SW 1271 (cell line): ENCODE measurements around the gene RPN2.

Source experiments
- DNase-seq, 2 experiments: peaks; one replicate each; lab custom pipeline; 2025; lab: John Stamatoyannopoulos, UW

The RPN2 gene

DNA sequence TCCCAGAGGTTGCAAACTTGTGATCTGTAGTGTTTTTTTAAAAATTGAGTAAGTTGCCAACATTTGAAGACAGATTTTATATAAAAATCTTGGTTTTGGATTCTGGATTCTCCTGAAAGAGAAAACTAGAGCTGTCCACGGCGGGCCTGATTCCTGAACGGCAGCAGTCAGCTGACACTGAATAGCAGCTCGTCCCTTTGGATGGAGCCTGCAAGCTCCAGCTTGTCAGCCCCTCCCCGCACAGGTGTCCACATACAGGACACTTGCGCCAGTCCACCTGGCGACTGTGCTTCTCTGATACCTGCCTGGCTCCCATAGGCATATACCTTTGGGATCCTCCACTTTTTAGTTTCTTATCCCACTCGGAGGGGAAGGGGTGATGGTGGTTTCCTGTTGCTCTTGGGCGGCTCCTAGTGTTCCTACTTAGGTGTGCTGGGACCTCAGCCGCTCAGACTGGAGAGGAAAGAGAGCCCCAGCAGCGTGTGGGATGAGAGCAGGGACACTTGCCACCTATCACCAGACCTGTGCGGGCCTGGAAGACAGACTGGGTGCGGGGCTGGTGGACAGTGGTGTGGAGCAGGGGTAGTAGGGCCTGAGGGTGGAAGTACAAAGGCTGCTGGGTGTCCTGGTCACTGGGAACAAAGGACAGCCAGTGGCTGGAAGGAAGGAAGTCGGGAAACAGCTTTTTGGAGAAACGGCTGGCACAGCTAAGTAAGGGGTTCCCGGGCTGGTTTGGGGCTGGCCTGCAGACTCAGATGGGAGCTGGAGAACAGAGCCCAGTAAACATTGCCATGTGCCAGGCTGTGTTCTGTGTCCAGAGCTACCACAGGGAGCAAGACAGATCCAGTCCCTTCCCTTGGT lies 64.2 kb downstream of the RPN2 start:
- no peak for DNase-seq

DNA sequence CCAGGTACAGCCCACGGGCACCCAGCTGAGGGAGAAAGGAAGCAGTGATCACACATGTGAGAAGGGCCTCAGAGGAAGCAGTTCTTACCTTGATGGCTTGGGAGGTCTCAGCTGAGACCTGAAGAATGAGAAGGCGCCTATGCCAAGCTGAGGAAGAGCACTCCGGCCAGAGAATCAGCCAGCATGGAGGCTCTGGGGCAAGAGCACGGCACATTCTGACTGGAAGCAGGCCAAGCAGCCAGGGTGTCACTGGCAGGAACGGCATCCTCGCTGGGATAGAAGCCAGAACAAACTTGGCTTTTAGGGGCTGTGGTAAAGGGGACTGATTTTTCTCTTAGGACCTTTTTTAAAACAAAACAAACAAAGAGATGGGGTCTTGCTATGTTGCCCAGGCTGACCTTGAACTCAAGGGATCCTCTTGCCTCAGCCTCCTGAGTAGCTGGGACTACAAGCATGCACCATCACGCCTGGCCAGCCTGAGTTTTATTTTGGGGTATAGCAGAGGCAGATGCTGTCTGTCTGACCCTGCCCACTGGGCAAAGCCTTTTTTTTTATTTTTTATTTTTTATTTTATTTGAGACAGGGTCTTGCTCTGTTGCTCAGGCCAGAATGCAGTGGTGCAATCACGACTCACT lies 64.9 kb downstream of the RPN2 start:
- DNase-seq: no peak

GRCh38 chr20:37244572-37244957 lies 65.4 kb downstream of the RPN2 start:
- no peak for DNase-seq

DNA sequence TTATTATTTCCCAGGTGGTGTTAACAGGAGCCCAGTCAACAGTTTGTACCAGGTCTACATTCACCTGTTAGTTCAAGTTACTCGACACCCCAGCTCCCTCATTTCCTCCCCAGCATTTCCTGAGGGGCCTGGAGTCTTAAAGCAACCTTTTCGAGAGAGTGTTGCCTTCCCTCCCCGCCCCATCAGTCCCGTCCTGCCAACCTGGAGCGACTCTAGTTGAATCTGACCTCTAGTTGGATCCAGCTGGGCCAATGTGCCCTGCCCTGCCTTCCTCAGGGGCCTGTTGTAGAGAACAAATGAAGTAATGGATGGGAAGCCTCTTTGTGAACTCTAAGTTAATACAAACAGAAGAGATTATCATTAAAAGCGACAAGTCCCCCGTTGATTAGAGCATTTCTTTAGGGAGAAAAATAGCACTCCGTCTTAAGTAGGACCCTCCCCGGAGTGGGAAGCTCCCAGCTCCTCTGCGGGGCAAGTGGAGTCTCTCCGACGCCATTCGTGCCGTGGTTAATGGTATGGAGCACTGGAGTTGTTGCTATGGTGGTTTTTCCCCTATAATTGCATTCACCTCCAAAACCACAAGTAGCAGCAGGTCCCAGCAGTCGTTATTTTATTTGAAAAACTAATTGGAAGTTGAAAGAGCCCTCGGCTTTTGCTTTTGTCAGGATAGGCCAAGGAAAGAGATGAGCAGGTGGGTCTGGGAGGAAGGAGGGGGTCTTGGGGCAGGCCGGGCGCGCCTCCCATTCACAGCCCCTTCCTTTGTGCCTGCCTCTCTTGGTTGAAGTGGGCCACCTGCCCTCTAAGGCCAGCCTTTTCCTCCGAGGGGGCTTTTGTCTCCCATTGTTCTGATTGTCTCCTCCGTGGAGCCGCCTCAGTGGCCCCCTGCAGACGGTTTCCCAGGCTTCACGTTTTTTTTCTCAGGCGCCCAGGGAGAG lies 66.4 kb downstream of the RPN2 start:
- DNase-seq: no peak

GRCh38 chr20:37246736-37247135 lies 67.6 kb downstream of the RPN2 start:
- DNase-seq: no peak

GRCh38 chr20:37247547-37247946 lies 68.4 kb downstream of the RPN2 start:
- DNase-seq: no peak

- DNase-seq: no peak
Observed at GRCh38 chr20:37249304-37249703, 70.2 kb downstream of the RPN2 start.

DNA sequence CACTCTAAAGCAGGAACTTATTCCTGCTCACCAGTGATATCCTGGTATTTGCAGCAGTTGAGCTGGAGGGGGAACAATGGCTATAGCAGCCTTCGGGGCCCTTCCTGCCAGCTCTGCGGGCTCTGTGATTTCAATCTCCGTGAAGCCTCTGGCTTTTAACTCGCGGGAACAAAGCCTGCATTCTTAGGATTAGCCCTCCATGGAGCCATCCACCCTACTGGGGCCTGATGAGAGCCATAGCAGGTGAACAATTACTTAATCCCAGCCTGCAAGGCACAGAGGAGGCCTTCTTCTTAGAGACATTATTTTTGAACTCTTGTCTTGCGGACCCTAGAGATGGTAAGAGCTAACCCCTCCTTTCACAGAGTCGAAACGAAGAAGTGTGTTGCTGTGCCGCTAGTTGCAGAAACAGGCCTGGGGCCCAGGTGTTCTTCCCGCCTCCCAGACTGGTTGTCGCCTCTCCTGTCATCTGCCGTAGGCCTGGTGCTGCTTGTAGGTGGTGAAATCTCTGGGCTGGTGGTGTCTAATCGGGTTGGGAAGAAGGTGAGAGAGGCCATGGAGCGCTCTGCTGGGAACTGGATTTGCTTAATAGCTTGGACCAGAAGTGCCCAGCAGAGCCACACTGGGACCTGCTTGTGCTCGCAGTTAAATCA lies 72.8 kb downstream of the RPN2 start:
- no peak for DNase-seq

- DNase-seq: no peak
Observed at GRCh38 chr20:37253087-37253486, 74.0 kb downstream of the RPN2 start.

GRCh38 chr20:37254114-37254878 lies 75.2 kb downstream of the RPN2 start:
- DNase-seq: no peak

GRCh38 chr20:37256286-37256685 lies 77.2 kb downstream of the RPN2 start:
- DNase-seq: no peak

GRCh38 chr20:37257530-37257929 lies 78.4 kb downstream of the RPN2 start:
- no peak for DNase-seq

DNA sequence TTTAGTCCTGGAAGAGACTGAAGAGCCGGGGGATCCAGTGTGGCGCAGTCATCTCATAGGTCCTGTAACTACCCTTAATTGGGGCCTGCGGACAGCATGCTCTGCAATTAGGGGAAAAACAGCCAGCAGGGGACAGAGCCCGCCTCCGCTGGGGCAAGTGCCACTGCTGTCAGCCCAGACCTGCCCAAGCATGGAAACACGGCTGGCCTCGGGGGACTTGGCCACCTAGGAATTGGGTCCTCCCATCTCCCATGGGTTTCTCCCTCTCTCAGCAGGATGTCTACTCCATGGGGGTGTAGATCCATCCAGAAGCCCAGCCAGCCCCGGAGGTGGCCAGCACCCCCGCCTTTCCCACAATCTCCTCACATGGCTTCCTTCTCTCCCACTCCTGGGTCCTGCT lies 78.9 kb downstream of the RPN2 start:
- no peak for DNase-seq

GRCh38 chr20:37259031-37259430 lies 79.9 kb downstream of the RPN2 start:
- no peak for DNase-seq

- no peak for DNase-seq
Observed at GRCh38 chr20:37259865-37260264, 80.7 kb downstream of the RPN2 start.

GRCh38 chr20:37260923-37261322 lies 81.8 kb downstream of the RPN2 start:
- no peak for DNase-seq

DNA sequence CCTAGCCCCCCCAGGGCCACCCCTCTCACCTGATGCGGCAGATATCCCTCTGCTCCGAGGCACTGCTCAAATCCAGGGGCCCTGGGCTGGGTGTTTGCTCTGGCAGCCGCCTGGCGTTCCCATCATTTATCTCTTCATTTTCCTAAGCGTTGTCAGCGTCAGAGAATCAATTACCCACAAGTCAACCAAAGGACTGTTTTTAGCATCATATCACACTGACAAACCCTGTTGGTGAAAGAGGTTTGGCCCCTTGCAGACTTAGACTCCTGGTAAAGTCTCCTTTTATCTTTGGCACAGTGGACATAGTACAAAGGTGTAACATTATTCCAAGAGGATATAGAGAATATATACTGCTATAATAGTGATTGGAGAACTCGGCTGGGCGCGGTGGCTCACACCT lies 82.6 kb downstream of the RPN2 start, which contains the start of gene GHRH:
TSS of gene GHRH (minus strand) at position 101 of the 400 bp plus-strand sequence. CDS start 4,925 bp downstream, outside the sequence.
- no peak for DNase-seq

- DNase-seq: no peak
Observed at GRCh38 chr20:37262505-37262904, 83.4 kb downstream of the RPN2 start.

DNA sequence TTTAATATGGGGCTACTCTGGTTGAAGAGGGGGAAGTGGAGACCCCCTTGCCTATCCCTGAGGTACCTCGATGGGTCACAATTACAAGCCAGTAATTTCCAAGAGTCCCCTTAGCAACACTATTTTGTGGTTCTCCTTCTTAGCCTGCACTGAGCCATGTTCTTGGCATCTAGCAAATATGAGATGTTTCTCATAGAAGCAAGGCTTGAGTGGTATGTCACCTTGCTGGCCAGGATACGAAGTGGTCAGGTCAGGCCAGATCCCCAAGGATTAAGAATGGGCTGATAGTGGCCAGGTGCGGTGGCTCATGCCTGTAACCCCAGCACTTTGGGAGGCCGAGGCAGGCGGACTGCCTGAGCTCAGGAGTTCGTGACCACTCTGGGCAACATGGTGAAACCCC lies 84.6 kb downstream of the RPN2 start:
- DNase-seq: no peak

- no peak for DNase-seq
Observed at GRCh38 chr20:37265152-37265551, 86.0 kb downstream of the RPN2 start.
